MCF 10A (cell line): ENCODE measurements around the gene SND1. TPM values are rescaled to one million over a fixed set of nuclear protein-coding genes. Genes with fewer than 3 reads are reported as not detected.
A peak's percentile ranks its signal among the peaks of the same experiment; 100 is the strongest.

ENCODE experiments used
- BruUV-seq: library from RNA; stranded (reverse); fragments of 400-500 nt; replicated peaks from 2 replicates; lab custom pipeline; 2021; lab: Mats Ljungman, UMichigan
- CTCF ChIA-PET: fragments of 300-600 bp; sonication (Branson Sonifier 250); formaldehyde crosslinking; extraction: SDS; loops from one replicate; lab custom pipeline; 2021; ENCODE audit warnings: antibody characterized with exemption, inconsistent platforms; lab: Yijun Ruan, JAX
- POLR2A ChIA-PET: fragments of 300-600, 350-650 bp; sonication (Branson Sonifier 250); formaldehyde crosslinking; extraction: SDS; loops from one replicate; lab custom pipeline; 2020; ENCODE audit warnings: antibody characterized with exemption, inconsistent platforms; lab: Yijun Ruan, JAX
- DNase-seq: peaks from one replicate; pipeline ENCODE4 v3.0.0-alpha.2; 2018; ENCODE audit not compliant: unreplicated experiment
- H3K27ac Mint-ChIP-seq: one replicate; pipeline ENCODE4 v1.8.0; 2022; ENCODE audit warnings: mild to moderate bottlenecking, low read depth, mixed read lengths; ENCODE audit not compliant: unreplicated experiment
- H3K27me3 Mint-ChIP-seq: one replicate; pipeline ENCODE4 v1.8.0; 2022; ENCODE audit warnings: mixed read lengths; ENCODE audit not compliant: insufficient read depth, unreplicated experiment
- H3K36me3 Mint-ChIP-seq: one replicate; pipeline ENCODE4 v1.8.0; 2022; ENCODE audit warnings: mild to moderate bottlenecking, moderate library complexity, mixed read lengths; ENCODE audit not compliant: insufficient read depth, unreplicated experiment
- H3K4me1 Mint-ChIP-seq: one replicate; pipeline ENCODE4 v1.8.0; 2022; ENCODE audit warnings: mixed read lengths; ENCODE audit not compliant: insufficient read depth, unreplicated experiment
- H3K4me3 Mint-ChIP-seq: one replicate; pipeline ENCODE4 v1.8.0; 2022; ENCODE audit warnings: mild to moderate bottlenecking, moderate library complexity, mixed read lengths; ENCODE audit not compliant: unreplicated experiment
- H3K9me3 Mint-ChIP-seq: one replicate; pipeline ENCODE4 v1.8.0; 2022; ENCODE audit warnings: mixed read lengths; ENCODE audit not compliant: unreplicated experiment
- intact Hi-C: fragments of 100-400 bp; cut with micrococcal nuclease; formaldehyde crosslinking; loops from 2 replicates; pipeline ENCODE4 v1.14.1; 2022
- total RNA-seq: library from RNA; stranded (reverse); gene quantifications from 2 replicates; pipeline ENCODE4 v1.2.3, GENCODE V29; 2022
- TF ChIP-seq, protein P1 (sequence below): fragments of 200-600 bp; IDR thresholded peaks from one replicate; pipeline ENCODE4 v1.8.0; 2022; ENCODE audit warnings: antibody characterized with exemption, mild to moderate bottlenecking; ENCODE audit not compliant: unreplicated experiment

The SND1 gene
- total RNA-seq, 1 experiment from 2014 or later: 297 TPM

DNA sequence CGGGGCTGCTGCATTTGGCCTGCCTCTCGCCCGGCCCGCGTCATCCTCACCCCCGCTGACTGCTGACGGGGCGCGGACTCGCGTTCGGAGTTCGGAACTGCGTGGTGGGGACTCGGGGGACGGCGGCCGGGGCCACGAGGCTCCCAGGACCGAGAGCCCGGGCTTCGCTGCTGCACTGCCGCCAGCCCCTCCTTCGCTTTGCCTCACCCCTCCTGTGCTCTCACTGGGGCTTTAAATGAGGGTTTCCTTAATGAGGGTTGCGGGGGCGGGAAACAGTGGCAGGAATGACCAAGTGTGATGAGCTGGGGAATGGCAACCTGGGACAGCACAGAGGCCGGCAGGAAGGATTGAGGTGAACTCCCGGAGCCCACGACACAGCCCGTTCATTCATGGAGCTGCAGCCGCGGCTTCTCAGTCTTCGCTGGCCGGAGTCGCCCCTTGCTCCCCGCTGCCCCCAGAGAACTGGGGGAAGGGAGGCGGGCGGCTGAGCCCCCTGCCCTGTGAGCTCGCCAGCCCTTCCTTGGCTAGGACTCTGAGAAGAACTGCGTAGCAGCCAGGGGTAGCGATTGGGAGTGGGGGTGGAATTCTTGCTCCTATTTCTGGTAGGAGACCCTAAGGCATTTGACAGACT lies 380.7 kb downstream of the SND1 start:
- TF ChIP-seq, protein P1, sequence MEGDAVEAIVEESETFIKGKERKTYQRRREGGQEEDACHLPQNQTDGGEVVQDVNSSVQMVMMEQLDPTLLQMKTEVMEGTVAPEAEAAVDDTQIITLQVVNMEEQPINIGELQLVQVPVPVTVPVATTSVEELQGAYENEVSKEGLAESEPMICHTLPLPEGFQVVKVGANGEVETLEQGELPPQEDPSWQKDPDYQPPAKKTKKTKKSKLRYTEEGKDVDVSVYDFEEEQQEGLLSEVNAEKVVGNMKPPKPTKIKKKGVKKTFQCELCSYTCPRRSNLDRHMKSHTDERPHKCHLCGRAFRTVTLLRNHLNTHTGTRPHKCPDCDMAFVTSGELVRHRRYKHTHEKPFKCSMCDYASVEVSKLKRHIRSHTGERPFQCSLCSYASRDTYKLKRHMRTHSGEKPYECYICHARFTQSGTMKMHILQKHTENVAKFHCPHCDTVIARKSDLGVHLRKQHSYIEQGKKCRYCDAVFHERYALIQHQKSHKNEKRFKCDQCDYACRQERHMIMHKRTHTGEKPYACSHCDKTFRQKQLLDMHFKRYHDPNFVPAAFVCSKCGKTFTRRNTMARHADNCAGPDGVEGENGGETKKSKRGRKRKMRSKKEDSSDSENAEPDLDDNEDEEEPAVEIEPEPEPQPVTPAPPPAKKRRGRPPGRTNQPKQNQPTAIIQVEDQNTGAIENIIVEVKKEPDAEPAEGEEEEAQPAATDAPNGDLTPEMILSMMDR: no peak
- H3K9me3 Mint-ChIP-seq: no peaks in the 10 kb centered on the region
- H3K4me1 Mint-ChIP-seq: no peaks in the 10 kb centered on the region
- intact Hi-C loops: no loop called here
- peaks cover 24% of the 10 kb centered on the region for H3K36me3 Mint-ChIP-seq
- ChIA-PET CTCF (interaction anchor here (0.6 to 1.0 kb wide), 2 partner anchors 176 to 324 kb away, joined by 3 to 4 read pairs; no protein-coding TSS in a partner anchor), POLR2A (interaction anchor here (1.5 kb wide), 1 partner anchor 9 kb away, joined by 4 read pairs; no protein-coding TSS in a partner anchor)
- H3K27ac Mint-ChIP-seq: no peak overlapping the region
- H3K4me3 Mint-ChIP-seq: no peak overlapping the region
- no peak for DNase-seq
- no peaks in the 10 kb centered on the region for H3K27me3 Mint-ChIP-seq
- no TSS peak for BruUV-seq

DNA sequence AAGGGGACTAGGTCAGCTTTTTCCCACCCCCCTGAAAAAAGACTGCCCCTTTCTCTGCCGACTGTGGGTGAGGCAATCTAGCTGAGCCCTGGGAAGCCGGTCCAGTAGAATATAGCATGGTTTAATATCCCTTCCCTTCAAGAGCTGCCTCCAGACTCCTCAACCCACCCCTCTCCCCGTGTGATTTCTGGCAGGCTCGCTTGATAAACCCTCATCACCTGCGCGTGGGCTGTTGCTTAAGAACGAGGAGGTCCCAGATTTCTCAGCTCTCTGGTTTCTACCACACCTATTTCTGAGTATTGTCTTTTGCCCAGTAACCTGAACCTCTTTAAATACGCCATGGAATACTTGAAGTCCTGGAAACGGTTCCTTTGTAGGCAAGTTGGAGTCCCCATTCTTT lies 381.3 kb downstream of the SND1 start:
- no TSS peak for BruUV-seq
- no peaks in the 10 kb centered on the region for H3K4me1 Mint-ChIP-seq
- intact Hi-C loops: no loop called here
- H3K4me3 Mint-ChIP-seq: no peak overlapping the region
- ChIA-PET CTCF (interaction anchor here (1.0 kb wide), 1 partner anchor 176 kb away, joined by 4 read pairs; no protein-coding TSS in a partner anchor), POLR2A (interaction anchor here (1.5 kb wide), 1 partner anchor 10 kb away, joined by 4 read pairs; no protein-coding TSS in a partner anchor)
- no peak for DNase-seq
- H3K9me3 Mint-ChIP-seq: no peaks in the 10 kb centered on the region
- H3K27me3 Mint-ChIP-seq: no peaks in the 10 kb centered on the region
- H3K36me3 Mint-ChIP-seq: peaks cover 25% of the 10 kb centered on the region
- TF ChIP-seq, protein P1: no peak
- no peak overlapping the region for H3K27ac Mint-ChIP-seq

DNA sequence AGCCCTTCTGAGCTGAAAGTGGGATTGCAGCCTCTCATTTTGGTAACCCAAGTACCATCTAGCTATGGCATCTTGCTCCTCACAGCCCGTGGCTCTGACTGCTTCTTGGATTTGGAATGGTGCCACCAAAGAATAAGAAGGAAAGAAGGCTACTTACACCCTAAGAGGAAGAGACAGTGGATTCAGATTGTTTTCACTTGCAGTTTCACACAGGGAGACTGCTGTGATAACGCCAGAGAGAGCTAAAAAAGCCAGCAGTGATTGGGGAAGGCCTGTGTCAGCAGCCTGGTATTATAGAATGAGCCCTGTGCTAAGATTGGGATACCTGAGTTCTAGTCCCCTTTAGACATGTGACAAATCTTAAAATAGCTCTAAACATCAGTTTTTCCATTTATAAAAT lies 382.8 kb downstream of the SND1 start:
- TF ChIP-seq, protein P1: no peak
- Mint-ChIP-seq H3K4me3 (no peak overlapping the region), H3K27me3 (no peaks in the 10 kb centered on the region), H3K9me3 (no peaks in the 10 kb centered on the region), H3K36me3 (peaks cover 22% of the 10 kb centered on the region), H3K27ac (peak overlapping the region; percentile 57), H3K4me1 (no peaks in the 10 kb centered on the region)
- ChIA-PET POLR2A (interaction anchor here (1.0 kb wide), 1 partner anchor 10 kb away, joined by 4 read pairs; no protein-coding TSS in a partner anchor), CTCF (interaction anchor here (0.8 to 2.0 kb wide), 5 partner anchors 9 to 175 kb away, joined by 3 to 9 read pairs (median 5); no protein-coding TSS in a partner anchor)
- DNase-seq: no peak
- BruUV-seq: no TSS peak
- intact Hi-C loops: no loop called here

DNA sequence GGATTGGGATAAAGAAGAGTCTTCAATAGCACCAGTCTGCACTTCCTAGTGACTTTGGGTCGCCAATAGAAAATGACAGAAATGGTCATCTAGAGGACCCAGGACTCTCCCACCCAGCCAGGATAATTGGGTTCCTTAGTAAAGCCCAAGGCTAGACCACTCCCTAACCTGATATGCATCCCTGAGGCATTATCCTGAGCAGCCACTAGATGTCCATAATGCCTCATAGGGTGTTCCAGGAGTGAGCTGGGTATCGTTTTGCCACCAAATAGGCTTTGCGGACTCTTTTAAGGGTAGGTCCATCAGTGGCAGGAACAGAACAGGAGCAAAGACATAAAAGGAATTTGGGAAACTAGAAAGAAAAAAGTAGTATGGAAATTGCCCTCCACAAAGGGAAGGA lies 383.7 kb downstream of the SND1 start:
- Mint-ChIP-seq H3K36me3 (peaks cover 18% of the 10 kb centered on the region), H3K27ac (no peak overlapping the region), H3K27me3 (no peaks in the 10 kb centered on the region), H3K4me1 (peaks cover 4% of the 10 kb centered on the region), H3K4me3 (no peak overlapping the region), H3K9me3 (no peaks in the 10 kb centered on the region)
- intact Hi-C loops: no loop called here
- ChIA-PET POLR2A (interaction anchor here (0.6 kb wide), 1 partner anchor 128 kb away, joined by 3 read pairs; no protein-coding TSS in a partner anchor), CTCF (interaction anchor here (0.5 to 2.0 kb wide), 8 partner anchors 11 to 174 kb away, joined by 3 to 6 read pairs (median 4); no protein-coding TSS in a partner anchor)
- BruUV-seq: no TSS peak
- TF ChIP-seq, protein P1: no peak
- DNase-seq: peak; percentile 25
